Measurements from ENCODE around the gene MST1R.
"Not testable (repeated sequence)": the region's sequence is repeated elsewhere in the genome, so short reads cannot be mapped to it uniquely, and the experiment has no call there.

Gene MST1R

DNA sequence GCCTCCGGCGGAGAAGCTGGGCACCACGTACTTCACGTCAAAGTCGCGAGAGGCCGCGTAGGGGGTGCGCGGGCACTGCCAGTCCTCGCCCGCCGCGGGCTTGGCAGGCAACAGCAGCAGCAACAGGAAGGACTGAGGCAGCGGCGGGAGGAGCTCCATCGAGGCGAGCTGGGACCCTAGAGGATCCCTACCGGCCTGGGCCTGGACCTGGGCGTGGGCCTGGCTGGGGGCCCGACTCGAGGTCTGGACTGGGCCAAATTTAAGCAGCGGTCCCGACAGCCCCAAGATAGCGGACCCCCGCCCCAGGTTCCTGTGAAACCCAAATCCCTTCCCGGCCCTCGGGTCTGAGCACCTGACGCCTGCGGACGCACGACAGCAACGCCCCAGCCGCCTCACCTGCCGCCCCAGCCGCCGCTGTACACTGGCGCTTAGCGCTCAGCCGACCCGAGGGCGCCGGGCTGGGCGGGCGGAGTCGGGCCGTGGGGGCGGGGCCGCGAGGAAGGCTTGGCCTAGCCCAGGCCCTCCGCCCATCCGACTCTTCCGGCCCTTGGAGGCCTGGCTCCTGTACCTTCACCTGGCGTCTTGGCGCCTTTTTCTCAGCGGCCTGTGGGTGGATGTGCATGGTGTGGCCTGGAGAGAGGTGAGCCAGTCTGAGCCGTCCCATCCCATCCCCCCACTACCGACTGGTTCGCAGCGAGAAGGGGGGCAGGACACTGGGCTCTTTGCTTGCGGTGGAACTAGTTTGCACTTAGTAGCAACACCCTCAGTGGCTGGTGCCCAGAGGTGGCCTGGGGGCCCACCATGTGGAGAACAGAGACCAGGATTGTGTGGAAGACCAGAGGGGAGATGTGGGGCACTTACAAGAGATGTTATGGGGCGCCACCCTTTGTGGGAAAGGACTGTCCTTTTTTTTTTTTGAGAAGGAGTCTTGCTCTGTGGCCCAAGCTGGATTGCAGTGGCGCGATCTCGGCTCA, at the start of gene MST1R:
TSS of gene MST1R (minus strand) at position 423 of the 974 bp plus-strand sequence. CDS start at position 159, 264 bp downstream.
- H3K4me3 ChIP-seq (ENCODE audit: low read depth, low read length), result peak within 1 kb of the TSS; percentile 16
- no peak for DNase-seq (ENCODE audit: low read depth)

DNA sequence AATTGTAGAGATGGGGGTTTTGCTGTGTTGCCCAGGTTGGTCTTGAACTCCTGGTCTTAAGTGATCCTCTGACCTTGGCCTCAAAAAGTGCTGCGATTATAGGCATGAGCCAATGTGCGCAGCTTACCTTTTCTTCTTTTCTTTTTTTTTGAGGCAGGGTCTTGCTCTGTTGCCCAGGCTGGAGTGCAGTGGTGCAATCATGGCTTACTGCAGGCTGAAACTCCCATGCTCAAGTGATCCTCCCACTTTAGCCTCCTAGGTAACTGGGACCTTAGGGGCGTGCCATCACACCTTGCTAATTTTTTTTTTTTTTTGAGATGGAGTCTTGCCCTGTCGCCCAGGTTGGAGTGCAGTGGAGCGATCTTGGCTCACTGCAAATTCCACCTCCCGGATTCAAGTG, 49.3 kb upstream of the MST1R start:
- DNase-seq (ENCODE audit: low read depth), result no peak
- no peak overlapping the region for H3K4me3 ChIP-seq (ENCODE audit: low read depth, low read length)

DNA sequence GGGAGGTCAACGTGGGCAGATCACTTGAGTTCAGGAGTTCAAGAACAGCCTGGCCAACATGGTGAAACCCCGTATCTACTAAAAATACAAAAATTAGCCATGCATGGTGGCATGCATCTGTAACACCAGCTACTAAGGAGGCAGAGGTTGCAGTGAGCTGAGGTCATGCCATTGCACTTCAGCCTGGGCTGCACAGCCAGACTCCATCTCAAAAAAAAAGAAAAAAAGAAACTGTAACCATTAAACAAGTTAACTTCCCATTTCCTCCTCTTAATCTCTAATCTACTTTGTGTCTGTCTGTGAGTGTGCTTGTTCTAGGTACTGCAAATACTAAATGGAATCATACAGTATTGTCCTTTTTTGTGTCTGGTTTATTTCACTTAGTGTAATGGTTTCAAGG, 39.0 kb upstream of the MST1R start:
- no peak overlapping the region for H3K4me3 ChIP-seq (ENCODE audit: low read depth, low read length)
- DNase-seq (ENCODE audit: low read depth), result no peak

DNA sequence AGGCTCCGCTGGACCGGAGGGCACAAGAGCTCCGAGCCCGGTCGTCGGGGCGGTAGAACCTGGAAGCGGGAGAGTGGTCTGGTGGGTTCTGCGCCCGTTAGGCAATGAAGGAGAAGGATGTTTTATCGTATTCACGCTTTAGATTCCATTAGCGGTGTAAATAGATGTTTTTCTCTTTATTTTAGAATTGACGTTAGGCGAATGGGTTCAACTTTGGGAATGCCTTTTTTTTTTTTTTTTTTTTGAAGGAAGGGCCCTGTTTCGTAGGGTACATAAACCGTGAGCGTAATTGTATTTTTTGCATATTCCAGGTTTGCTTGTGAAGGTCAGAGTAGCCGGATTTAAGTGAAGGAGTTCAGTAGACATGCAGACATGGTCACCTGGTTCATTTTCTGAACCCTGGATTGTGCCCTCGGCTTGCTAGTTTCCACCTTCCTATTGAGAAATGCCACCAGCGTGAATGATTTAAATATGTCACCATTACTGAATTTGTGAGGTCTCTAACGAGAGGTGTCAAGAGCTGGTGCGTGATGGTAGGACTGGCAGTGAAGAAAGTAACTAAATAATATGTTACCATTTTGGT, 37.1 kb upstream of the MST1R start:
- no peak for DNase-seq (ENCODE audit: low read depth)

DNA sequence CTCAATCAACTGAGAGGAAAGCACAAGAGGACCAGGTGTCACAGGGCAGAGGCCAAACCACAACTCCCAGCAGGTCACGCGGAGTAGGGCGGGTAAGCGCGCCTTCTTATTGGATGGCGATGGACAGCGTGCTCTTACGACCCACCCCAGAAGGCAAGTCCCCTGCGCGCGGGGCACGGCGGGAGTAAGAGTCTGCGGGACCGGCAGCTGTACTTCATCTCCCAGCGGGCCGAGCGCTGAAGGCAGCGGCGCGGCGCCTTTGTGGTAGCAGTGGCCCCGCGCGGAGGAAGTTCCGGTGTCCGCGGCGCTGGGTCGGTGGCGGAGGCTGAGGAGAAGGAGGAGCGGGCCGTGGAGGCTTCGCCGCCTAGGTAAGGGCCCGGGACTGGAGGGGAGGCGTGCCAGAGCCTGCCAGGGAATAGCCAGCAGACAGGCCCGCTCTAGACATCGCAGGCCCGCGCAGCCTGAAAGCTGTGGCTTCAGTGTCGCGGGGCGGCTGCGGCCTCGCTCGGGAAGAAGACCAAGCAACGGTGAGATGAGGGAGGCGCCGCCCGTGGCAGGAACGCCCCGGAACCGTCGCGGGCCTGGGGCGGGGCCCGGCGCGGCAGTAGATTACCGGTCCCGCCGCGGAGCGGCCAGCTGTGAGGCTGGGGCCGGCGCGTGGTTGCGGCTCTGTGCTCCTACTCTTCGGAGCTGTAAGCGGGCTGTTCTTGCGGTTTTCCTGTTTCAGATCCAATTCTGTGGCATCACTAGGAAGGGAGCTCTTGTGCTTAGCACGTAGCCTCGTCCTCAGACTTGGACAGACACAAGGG, 36.4 kb upstream of the MST1R start, which contains the start of gene RBM6:
TSS of gene RBM6 (plus strand) at position 293 of the 809 bp plus-strand sequence. CDS start 22,492 bp downstream, outside the sequence.
- peak; percentile 94 for DNase-seq (ENCODE audit: low read depth)

More for the DNA sequence above, 37.1 kb upstream of the MST1R start:
- H3K4me3 ChIP-seq (ENCODE audit: low read depth, low read length), result peak overlapping the region; percentile 84

DNA sequence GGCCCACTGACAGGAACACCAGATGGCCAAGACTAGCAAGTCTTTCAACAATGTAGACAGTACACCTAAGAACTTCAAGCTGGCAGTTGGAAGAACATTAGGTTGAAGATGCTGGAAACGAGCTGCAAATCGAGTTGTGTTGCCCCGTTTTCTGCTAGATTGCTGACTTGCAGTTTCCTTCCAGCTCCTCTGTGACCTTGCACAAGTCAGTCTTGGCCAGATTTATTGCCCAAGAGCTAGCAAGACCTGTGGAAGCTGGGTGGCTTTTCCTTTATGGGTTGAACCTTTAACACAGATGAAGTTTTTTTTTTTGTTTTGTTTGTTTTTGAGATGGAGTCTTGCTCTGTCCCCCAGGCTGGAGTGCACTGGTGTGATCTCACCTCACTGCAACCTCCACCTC, 33.4 kb upstream of the MST1R start:
- H3K4me3 ChIP-seq (ENCODE audit: low read depth, low read length), result no peak overlapping the region
- no peak for DNase-seq (ENCODE audit: low read depth)

More for the DNA sequence above, 36.4 kb upstream of the MST1R start, which contains the start of gene RBM6:
- H3K4me3 ChIP-seq (ENCODE audit: low read depth, low read length), result peak within 1 kb of the TSS; percentile 84

DNA sequence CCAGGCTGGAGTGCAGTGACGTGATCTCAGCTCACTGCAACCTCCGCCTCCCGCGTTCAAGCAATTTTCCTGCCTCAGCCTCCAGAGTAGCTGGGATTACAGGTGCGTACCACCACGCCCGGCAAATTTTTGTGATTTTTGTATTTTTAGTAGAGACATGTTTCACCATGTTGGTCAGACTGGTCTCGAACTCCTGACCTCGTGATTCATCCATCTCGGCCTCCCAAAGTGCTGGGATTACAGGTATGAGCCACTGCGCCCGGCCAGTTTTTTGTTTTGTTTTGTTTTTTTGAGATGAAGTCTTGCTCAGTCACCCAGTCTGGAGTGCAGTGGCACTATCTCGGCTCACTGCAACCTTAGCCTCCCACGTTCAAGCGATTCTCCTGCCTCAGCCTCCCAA, 28.6 kb upstream of the MST1R start:
- not testable (repeated sequence) for H3K4me3 ChIP-seq (ENCODE audit: low read depth, low read length); DNase-seq (ENCODE audit: low read depth)

DNA sequence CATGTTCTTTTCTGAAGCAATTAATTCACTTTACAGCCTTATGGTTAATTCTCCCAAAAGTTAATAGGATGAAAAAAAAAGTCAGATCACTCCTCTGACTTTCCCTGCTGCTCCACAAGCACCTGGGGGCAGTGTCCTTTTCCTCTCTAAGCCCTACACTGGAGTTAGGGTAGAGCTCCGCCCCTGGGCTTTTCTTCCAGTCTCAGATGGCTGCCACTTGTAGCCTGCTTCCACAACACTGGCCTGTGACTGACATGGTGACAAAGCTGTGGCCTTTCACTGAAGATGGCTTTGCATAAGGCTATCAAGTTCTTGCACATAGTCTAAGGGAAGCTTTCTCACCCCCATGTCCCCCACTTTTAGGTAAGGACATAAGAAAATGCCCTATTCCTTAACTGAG, 27.2 kb upstream of the MST1R start:
- H3K4me3 ChIP-seq (ENCODE audit: low read depth, low read length), result no peak overlapping the region
- DNase-seq (ENCODE audit: low read depth), result no peak

DNA sequence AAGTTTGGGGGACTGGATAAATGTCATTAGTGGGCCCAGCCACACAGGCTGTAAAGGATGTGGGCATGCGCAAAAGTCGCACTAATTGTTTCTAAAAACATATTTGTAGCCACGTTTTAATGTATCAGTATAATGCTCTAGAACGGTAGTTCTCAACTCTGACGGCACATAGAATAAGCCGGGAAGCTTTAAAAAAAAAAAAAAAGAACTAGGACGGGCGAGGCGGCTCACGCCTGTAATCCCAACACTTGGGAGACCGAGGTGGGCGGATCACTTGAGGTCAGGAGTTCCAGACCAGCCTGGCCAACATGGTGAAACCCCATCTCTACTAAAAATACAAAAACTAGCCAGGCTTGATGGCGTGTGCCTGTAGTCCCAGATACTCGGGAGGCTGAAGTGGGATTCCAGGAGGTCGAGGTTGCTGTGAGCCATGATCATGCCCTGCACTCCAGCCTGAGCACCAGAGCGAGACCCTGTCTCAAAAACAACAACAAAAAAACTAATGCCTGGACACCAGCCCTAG, 26.6 kb upstream of the MST1R start:
- H3K4me3 ChIP-seq (ENCODE audit: low read depth, low read length), result peak overlapping the region; percentile 88
- DNase-seq (ENCODE audit: low read depth), result no peak

DNA sequence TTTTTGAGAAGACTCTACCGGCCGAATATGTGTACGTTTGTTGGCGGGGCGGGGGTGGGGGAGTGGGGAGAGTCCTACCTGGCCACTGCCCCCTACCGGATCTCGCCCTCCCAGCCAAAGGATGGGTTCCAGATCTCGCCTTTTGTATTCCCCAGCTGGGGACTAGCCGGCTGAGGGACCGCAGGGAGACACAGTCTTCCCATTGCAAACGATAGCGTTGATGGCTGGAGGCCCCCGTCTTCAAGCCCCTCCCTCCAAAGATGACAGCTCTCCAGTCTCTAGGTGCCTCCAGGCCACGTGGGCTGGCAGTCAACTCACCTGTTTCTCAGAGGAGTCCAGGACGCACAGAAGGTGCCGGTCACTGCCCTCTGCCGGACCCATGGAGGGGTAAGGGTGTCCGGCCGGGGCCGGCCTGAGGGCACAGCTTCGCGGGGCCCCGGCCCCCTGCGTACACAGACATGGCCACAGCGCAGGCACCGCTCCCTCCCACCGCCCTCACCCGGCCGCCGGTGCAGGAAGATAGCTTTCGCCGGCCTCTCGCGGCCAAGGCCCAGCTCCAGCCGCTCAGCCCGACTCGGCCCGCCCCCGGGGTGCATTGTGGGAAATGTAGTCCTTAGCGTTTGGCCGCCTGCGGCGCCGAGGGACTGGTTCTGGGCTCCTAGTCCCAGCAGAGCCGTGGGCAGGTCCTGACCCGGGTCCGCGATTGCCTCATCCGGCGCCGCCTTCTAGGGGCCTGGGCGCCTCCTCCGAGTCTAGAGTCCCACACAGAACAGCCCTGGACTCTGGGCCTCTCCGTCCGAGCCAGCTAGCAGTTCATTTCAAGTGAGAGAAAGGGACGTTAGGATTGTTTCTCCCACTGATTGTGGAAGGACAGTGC, 25.9 kb upstream of the MST1R start, which contains the start of gene MON1A:
TSS of gene MON1A (minus strand) at position 521 of the 877 bp plus-strand sequence. CDS start 16,465 bp downstream, outside the sequence.
- DNase-seq (ENCODE audit: low read depth), result peak; percentile 57
- peak within 1 kb of the TSS; percentile 88 for H3K4me3 ChIP-seq (ENCODE audit: low read depth, low read length)

DNA sequence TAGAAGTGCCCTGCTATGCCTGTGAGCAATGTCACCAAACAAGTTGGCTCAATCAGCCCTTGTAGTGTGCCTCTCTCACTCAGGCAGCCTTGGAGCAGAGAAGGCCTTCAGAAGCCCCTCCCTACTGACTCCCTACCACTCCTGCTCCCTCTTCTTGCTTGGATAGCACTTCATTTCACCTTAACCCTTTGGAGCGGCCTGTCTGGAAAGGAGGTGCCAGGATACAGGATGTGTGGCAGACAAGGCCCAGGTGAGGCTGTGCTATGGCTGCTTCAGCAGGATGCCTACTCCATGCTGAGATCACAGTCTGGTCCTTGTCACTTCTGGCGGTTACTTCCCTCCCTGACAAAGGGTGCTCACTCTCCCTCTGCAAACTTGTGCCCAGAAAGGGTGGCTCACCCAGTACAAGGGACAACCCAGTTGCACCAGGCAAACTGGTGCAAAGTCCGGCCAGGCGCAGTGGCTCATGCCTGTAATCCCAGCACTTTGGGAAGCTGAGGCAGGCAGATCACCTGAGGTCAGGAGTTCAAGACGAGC, 24.9 kb upstream of the MST1R start:
- no peak for DNase-seq (ENCODE audit: low read depth)
- H3K4me3 ChIP-seq (ENCODE audit: low read depth, low read length), result peak overlapping the region; percentile 88

DNA sequence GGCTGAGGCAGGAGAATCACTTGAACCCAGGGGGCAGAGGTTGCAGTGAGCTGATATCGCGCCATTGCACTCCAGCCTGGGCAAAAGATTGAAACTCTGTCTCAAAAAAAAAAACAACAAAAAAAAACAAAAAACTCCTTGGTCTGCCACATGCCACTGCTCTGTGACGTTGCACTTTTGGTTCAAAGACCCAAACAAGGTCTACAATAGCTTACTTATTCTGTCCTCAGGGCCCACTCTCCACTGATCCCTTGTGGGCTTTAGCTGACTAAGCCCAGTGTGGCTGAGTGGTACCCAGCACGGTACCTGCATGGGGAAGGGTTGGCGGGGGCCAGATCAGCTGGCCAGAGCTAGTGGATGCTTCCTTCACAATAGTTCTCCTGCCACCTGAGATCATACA, 24.1 kb upstream of the MST1R start:
- H3K4me3 ChIP-seq (ENCODE audit: low read depth, low read length), result no peak overlapping the region
- no peak for DNase-seq (ENCODE audit: low read depth)

DNA sequence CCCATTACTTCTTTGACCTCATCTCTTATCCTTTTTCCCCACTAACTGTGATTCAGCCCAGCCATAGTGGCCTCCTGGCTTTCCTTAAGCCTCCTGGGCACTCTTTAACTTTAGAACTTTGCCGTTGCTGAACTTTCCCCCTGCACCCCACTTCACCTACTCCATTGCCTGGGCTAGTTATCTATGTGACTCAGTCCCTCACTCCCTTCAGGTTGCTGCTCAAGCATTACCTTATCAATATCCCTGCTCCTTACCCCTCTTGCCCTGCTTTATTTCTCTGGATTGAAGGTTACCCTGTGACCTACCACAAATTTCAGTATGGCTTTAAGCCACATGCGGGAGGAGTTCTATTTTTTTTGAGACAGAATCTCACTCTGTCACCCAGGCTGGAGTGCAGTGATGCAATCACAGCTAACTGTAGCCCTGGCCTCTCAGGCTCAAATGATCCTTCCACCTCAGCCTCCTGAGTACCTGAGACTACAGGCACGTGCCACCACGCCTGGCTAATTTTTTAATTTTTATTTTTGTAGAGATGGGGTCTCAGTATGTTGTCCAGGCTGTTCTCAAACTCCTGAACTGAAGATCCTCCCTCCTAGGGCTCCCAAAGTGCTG, 22.6 kb upstream of the MST1R start:
- H3K4me3 ChIP-seq (ENCODE audit: low read depth, low read length), result no peak overlapping the region
- DNase-seq (ENCODE audit: low read depth), result no peak

DNA sequence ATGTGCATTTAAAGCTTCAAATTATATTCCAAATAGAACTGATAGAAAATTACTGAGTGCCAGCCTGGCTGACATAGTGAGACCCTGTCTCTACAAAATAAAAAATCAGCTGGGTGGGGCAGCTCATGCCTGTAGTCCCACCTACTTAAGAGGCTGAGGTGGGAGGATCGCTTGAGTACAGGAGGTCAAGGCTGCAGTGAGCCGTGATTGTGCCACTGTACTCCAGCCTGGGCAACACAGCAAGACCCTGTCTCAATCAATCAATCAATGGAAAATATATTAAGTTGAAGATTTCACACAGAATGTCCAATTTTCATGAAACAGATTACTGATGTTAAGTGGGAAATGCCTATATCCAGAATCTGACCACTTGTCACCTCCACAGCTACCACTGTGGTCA, 21.8 kb upstream of the MST1R start:
- no peak overlapping the region for H3K4me3 ChIP-seq (ENCODE audit: low read depth, low read length)
- DNase-seq (ENCODE audit: low read depth), result no peak

DNA sequence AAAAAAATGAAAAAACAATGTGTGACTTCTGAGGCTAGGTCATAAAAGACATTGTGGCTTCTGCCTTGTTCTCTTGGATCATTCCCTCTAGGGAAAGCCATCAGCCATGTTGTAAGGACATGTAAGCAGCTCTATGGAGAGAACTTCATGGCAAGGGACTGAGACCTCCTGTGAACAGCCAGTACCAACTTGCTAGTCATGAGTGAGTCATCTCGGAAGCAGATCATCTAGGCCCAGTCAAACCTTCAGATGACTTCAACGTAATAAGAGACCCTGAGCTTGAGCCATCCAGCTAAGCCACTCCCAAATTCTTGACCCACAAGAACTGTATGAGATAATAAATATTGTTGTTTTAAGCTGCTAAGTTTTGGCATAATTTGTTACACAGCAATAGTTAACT, 21.0 kb upstream of the MST1R start:
- DNase-seq (ENCODE audit: low read depth), result peak; percentile 47
- H3K4me3 ChIP-seq (ENCODE audit: low read depth, low read length), result no peak overlapping the region

DNA sequence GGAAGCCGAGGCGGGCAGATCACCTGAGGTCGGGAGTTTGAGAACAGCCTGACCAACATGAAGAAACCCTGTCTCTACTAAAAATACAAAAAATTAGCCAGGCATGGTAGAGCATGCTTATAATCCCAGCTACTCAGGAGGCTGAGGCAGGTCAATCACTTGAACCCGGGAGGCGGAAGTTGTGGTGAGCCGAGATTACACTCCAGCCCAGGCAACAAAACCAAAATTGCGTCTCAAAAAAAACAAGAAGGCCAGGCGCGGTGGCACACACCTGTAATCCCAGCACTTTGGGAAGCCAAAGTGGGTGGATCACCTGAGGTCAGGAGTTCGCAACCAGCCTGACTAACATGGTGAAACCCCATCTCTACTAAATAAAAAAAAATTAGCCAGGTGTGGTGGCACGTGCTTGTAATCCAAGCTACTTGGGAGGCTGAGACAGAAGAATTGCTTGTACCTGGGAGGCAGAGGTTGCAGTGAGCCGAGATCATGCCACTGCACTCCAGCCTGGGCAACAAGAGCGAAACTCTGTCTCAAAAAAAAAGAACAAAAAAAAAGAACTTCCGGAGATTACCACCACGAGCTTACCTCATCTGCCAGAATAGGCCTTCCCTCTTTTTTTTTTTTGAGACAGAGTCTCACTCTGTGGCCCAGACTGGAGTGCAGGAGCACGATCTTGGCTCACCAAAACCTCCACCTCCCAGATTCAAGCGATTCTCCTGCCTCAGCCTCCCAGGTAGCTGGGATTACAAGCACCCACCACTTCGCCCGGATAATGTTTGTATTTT, 14.3 kb upstream of the MST1R start:
- H3K4me3 ChIP-seq (ENCODE audit: low read depth, low read length); DNase-seq (ENCODE audit: low read depth): not testable (repeated sequence)

DNA sequence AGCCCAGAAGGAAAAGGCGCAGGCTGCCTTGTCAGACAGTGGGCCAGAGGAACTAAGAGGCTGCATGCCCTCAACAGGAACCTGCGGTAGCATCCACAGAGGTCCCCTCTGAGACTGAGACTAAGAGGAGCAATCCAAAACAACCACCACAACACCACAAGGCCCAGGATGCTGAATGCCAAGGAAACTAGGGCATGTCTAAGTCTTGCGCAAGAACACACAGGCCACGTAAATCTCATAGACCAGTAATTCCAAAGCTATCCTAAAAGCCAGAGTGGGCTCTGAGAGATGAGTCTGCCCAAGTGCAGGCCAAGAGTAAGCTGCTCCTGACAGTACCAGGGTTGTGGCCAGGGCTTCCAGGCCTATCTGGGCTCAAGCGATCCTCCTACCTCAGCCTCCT, 13.0 kb upstream of the MST1R start:
- no peak overlapping the region for H3K4me3 ChIP-seq (ENCODE audit: low read depth, low read length)
- no peak for DNase-seq (ENCODE audit: low read depth)

Data from skeletal muscle cell (primary cell).